H1 (cell line): ENCODE results near the gene NR3C2.
A peak's percentile ranks its signal among the peaks of the same experiment; 100 is the strongest.

Source experiments
- ATF2 ChIP-seq: IDR thresholded peaks from 2 replicates; pipeline ENCODE4 v1.6.1; 2012; ENCODE audit warnings: low read length, inconsistent platforms
- CTCF ChIP-seq, 3 experiments: IDR thresholded peaks; 1 replicate in 2 of 3; 2 replicates in 1 of 3; pipeline versions ENCODE4 v1.5.1 to v1.6.1; 2011; ENCODE audit warnings: low read length in 3 of 3, mild to moderate bottlenecking in 3 of 3, inconsistent platforms in 2 of 3, low read depth in 1 of 3, moderate library complexity in 1 of 3; ENCODE audit not compliant: insufficient read depth in 1 of 3; ENCODE audit errors: control extremely low read depth in 1 of 3
- EZH2 ChIP-seq: fragments of 200-600 bp; sonication (generic); IDR thresholded peaks from 2 replicates; pipeline ENCODE4 v1.7.1; 2012; ENCODE audit warnings: low read depth, mild to moderate bottlenecking, moderate library complexity, low read length, inconsistent platforms; ENCODE audit not compliant: severe bottlenecking
- GABPA ChIP-seq: IDR thresholded peaks from 2 replicates; pipeline ENCODE4 v1.6.1; 2011; ENCODE audit warnings: mild to moderate bottlenecking, low read length, moderate library complexity, borderline replicate concordance; ENCODE audit not compliant: insufficient read depth
- JUND ChIP-seq: IDR thresholded peaks from 2 replicates; pipeline ENCODE4 v1.6.1; 2011; ENCODE audit warnings: mild to moderate bottlenecking, improper control_type of control experiment, low read length
- MAX ChIP-seq: IDR thresholded peaks from 2 replicates; pipeline ENCODE4 v1.6.1; 2012; ENCODE audit warnings: inconsistent platforms
- PHF8 ChIP-seq: fragments of 200-600 bp; sonication (generic); conservative IDR thresholded peaks from 2 replicates; pipeline ENCODE4 v1.7.1; 2012; ENCODE audit warnings: low read depth, mild to moderate bottlenecking, inconsistent platforms, low read length, moderate library complexity
- POLR2A ChIP-seq, 2 experiments: IDR thresholded peaks; 1 replicate in 1 of 2; 2 replicates in 1 of 2; pipeline ENCODE4 v1.6.1; 2011; ENCODE audit warnings: low read depth in 2 of 2, low read length in 2 of 2, mild to moderate bottlenecking in 2 of 2; ENCODE audit errors: control extremely low read depth in 1 of 2
- POLR2AphosphoS5 ChIP-seq: IDR thresholded peaks from 2 replicates; pipeline ENCODE4 v1.6.1; 2011; ENCODE audit warnings: low read depth, low read length
- RXRA ChIP-seq: IDR thresholded peaks from 2 replicates; pipeline ENCODE4 v1.6.1; 2011; ENCODE audit warnings: low read depth, mild to moderate bottlenecking, low read length, moderate library complexity; ENCODE audit not compliant: insufficient read depth
- SP2 ChIP-seq: IDR thresholded peaks from 2 replicates; pipeline ENCODE4 v1.6.1; 2012; ENCODE audit warnings: mild to moderate bottlenecking, low read length, inconsistent platforms
- SRF ChIP-seq: IDR thresholded peaks from 2 replicates; pipeline ENCODE4 v1.6.1; 2011; ENCODE audit warnings: mild to moderate bottlenecking, low read depth, low read length, moderate library complexity
- TAF1 ChIP-seq: IDR thresholded peaks from 2 replicates; pipeline ENCODE4 v1.6.1; 2011; ENCODE audit warnings: mild to moderate bottlenecking, low read depth, low read length
- ZNF274 ChIP-seq: IDR thresholded peaks from 2 replicates; pipeline ENCODE4 v1.7.0; 2012; ENCODE audit warnings: low read length, borderline replicate concordance; ENCODE audit errors: extremely low read depth

GRCh38 chr4:148300877-148301276 lies 141.3 kb downstream of the NR3C2 start:
- TF ChIP-seq POLR2AphosphoS5: no peak
- TF ChIP-seq CTCF (IDR thresholded peaks at IDR 0.05; ENCODE audit: control extremely low read depth in 1 of 3, insufficient read depth in 1 of 3, low read depth in 1 of 3, low read length in 3 of 3): peak in 1 of 3 experiments; percentile 13; a peak in 1 of 4 replicates
- TF ChIP-seq SRF: no peak
- TF ChIP-seq SP2: no peak
- no peak for TF ChIP-seq TAF1
- no peak for TF ChIP-seq JUND
- TF ChIP-seq EZH2: no peak
- no peak for TF ChIP-seq RXRA
- TF ChIP-seq GABPA: no peak
- TF ChIP-seq ZNF274: no peak
- TF ChIP-seq POLR2A (IDR thresholded peaks at IDR 0.05; ENCODE audit: control extremely low read depth in 1 of 2, low read depth in 2 of 2, low read length in 2 of 2): no peak
- TF ChIP-seq PHF8: no peak
- no peak for TF ChIP-seq ATF2
- TF ChIP-seq MAX: no peak
